GM18502 (cell line): ENCODE results near the gene ADGRG2.
"Not testable (repeated sequence)": the region's sequence is repeated elsewhere in the genome, so short reads cannot be mapped to it uniquely, and the experiment has no call there.

Source experiments
- ATAC-seq: cut with Tn5 transposase; IDR thresholded peaks from one replicate; pipeline ENCODE4 v1.9.1; 2021; ENCODE audit warnings: mild to moderate bottlenecking; ENCODE audit not compliant: unreplicated experiment, poor library complexity

ADGRG2 gene

GRCh38 chrX:19089555-19090040 lies 32.7 kb downstream of the ADGRG2 start:
- no peak for ATAC-seq

GRCh38 chrX:19086102-19086772 lies 36.0 kb downstream of the ADGRG2 start:
- no peak for ATAC-seq

GRCh38 chrX:19085666-19086065 lies 36.6 kb downstream of the ADGRG2 start:
- ATAC-seq = no peak

GRCh38 chrX:19075754-19076153 lies 46.5 kb downstream of the ADGRG2 start:
- no peak for ATAC-seq

GRCh38 chrX:19072372-19072771 lies 49.9 kb downstream of the ADGRG2 start:
- no peak for ATAC-seq

- ATAC-seq = no peak
Observed at GRCh38 chrX:19070555-19070994, 51.7 kb downstream of the ADGRG2 start.

- not testable (repeated sequence) for ATAC-seq
Observed at GRCh38 chrX:19066987-19067386, 55.3 kb downstream of the ADGRG2 start.

- no peak for ATAC-seq
Observed at GRCh38 chrX:19065535-19065934, 56.7 kb downstream of the ADGRG2 start.

GRCh38 chrX:19064175-19064574 lies 58.1 kb downstream of the ADGRG2 start:
- ATAC-seq = no peak

- ATAC-seq = no peak
Observed at GRCh38 chrX:19063030-19063429, 59.2 kb downstream of the ADGRG2 start.

GRCh38 chrX:19059067-19059466 lies 63.2 kb downstream of the ADGRG2 start:
- no peak for ATAC-seq

- no peak for ATAC-seq
Observed at GRCh38 chrX:19057856-19058255, 64.4 kb downstream of the ADGRG2 start.

- no peak for ATAC-seq
Observed at GRCh38 chrX:19049110-19049509, 73.2 kb downstream of the ADGRG2 start.

- no peak for ATAC-seq
Observed at GRCh38 chrX:19046343-19047215, 75.7 kb downstream of the ADGRG2 start.

GRCh38 chrX:19040373-19040772 lies 81.9 kb downstream of the ADGRG2 start:
- ATAC-seq = no peak

- no peak for ATAC-seq
Observed at GRCh38 chrX:19034025-19034424, 88.2 kb downstream of the ADGRG2 start.

- ATAC-seq = no peak
Observed at GRCh38 chrX:19030805-19031204, 91.5 kb downstream of the ADGRG2 start.

GRCh38 chrX:19028560-19028959 lies 93.7 kb downstream of the ADGRG2 start:
- ATAC-seq = no peak

- no peak for ATAC-seq
Observed at GRCh38 chrX:19024366-19024765, 97.9 kb downstream of the ADGRG2 start.

GRCh38 chrX:19019996-19020395 lies 102.3 kb downstream of the ADGRG2 start:
- no peak for ATAC-seq

GRCh38 chrX:19017271-19017670 lies 105.0 kb downstream of the ADGRG2 start:
- no peak for ATAC-seq
